Measurements from ENCODE around the gene TMEM91.

TMEM91 gene

GRCh38 chr19:41410336-41411054 is 34.2 kb downstream of the TMEM91 start:
- DNase-seq (ENCODE audit: low read depth): no peak
- H3K4me3 ChIP-seq (ENCODE audit: low read depth, low read length): no peak overlapping the region
- TF ChIP-seq MAX (IDR thresholded peaks at IDR 0.05; ENCODE audit: low read depth, low read length) (no peak), POLR2A (IDR thresholded peaks at IDR 0.05; ENCODE audit: extremely low read depth, insufficient read length) (no peak), MYC (IDR thresholded peaks at IDR 0.05; ENCODE audit: low read depth, low read length) (no peak), CTCF (IDR thresholded peaks at IDR 0.05; ENCODE audit: low read depth, low read length) (no peak)

GRCh38 chr19:41411100-41411967 is 35.0 kb downstream of the TMEM91 start:
- DNase-seq (ENCODE audit: low read depth): no peak
- TF ChIP-seq CTCF (IDR thresholded peaks at IDR 0.05; ENCODE audit: low read depth, low read length) (no peak), POLR2A (IDR thresholded peaks at IDR 0.05; ENCODE audit: extremely low read depth, insufficient read length) (no peak)
- H3K4me3 ChIP-seq (ENCODE audit: low read depth, low read length): no peak overlapping the region

- TF ChIP-seq MAX (IDR thresholded peaks at IDR 0.05; ENCODE audit: low read depth, low read length): no peak
- no peak for TF ChIP-seq CTCF (IDR thresholded peaks at IDR 0.05; ENCODE audit: low read depth, low read length)
- TF ChIP-seq MYC (IDR thresholded peaks at IDR 0.05; ENCODE audit: low read depth, low read length): no peak
- no peak for TF ChIP-seq POLR2A (IDR thresholded peaks at IDR 0.05; ENCODE audit: extremely low read depth, insufficient read length)
- no peak overlapping the region for H3K4me3 ChIP-seq (ENCODE audit: low read depth, low read length)
- no peak for DNase-seq (ENCODE audit: low read depth)
These were observed 35.6 kb downstream of the TMEM91 start for GRCh38 chr19:41411968-41412265.

GRCh38 chr19:41412953-41413352 is 36.6 kb downstream of the TMEM91 start:
- TF ChIP-seq MAX (IDR thresholded peaks at IDR 0.05; ENCODE audit: low read depth, low read length): no peak
- no peak for TF ChIP-seq MYC (IDR thresholded peaks at IDR 0.05; ENCODE audit: low read depth, low read length)
- no peak for TF ChIP-seq POLR2A (IDR thresholded peaks at IDR 0.05; ENCODE audit: extremely low read depth, insufficient read length)
- no peak for TF ChIP-seq CTCF (IDR thresholded peaks at IDR 0.05; ENCODE audit: low read depth, low read length)
- no peak for DNase-seq (ENCODE audit: low read depth)
- no peak overlapping the region for H3K4me3 ChIP-seq (ENCODE audit: low read depth, low read length)

GRCh38 chr19:41413947-41414346 is 37.6 kb downstream of the TMEM91 start:
- no peak for DNase-seq (ENCODE audit: low read depth)
- TF ChIP-seq MAX (IDR thresholded peaks at IDR 0.05; ENCODE audit: low read depth, low read length): no peak
- no peak overlapping the region for H3K4me3 ChIP-seq (ENCODE audit: low read depth, low read length)

- no peak for TF ChIP-seq MYC (IDR thresholded peaks at IDR 0.05; ENCODE audit: low read depth, low read length)
- DNase-seq (ENCODE audit: low read depth): no peak
- H3K4me3 ChIP-seq (ENCODE audit: low read depth, low read length): no peak overlapping the region
These were observed 38.1 kb downstream of the TMEM91 start for GRCh38 chr19:41414461-41414860.
